MCF 10A (cell line): ENCODE data around the gene NOP53. TPM values are rescaled to one million over a fixed set of nuclear protein-coding genes. Genes with fewer than 3 reads are reported as not detected.

Experiments used
- BruUV-seq: library from RNA; stranded (reverse); fragments of 400-500 nt; replicated peaks from 2 replicates; lab custom pipeline; 2021; lab: Mats Ljungman, UMichigan
- CTCF ChIA-PET: fragments of 300-600 bp; sonication (Branson Sonifier 250); formaldehyde crosslinking; extraction: SDS; loops from one replicate; lab custom pipeline; 2021; ENCODE audit warnings: antibody characterized with exemption, inconsistent platforms; lab: Yijun Ruan, JAX
- POLR2A ChIA-PET: fragments of 300-600, 350-650 bp; sonication (Branson Sonifier 250); formaldehyde crosslinking; extraction: SDS; loops from one replicate; lab custom pipeline; 2020; ENCODE audit warnings: antibody characterized with exemption, inconsistent platforms; lab: Yijun Ruan, JAX
- DNase-seq: peaks from one replicate; pipeline ENCODE4 v3.0.0-alpha.2; 2018; ENCODE audit not compliant: unreplicated experiment
- H3K27ac Mint-ChIP-seq: one replicate; pipeline ENCODE4 v1.8.0; 2022; ENCODE audit warnings: mild to moderate bottlenecking, low read depth, mixed read lengths; ENCODE audit not compliant: unreplicated experiment
- H3K27me3 Mint-ChIP-seq: one replicate; pipeline ENCODE4 v1.8.0; 2022; ENCODE audit warnings: mixed read lengths; ENCODE audit not compliant: insufficient read depth, unreplicated experiment
- H3K36me3 Mint-ChIP-seq: one replicate; pipeline ENCODE4 v1.8.0; 2022; ENCODE audit warnings: mild to moderate bottlenecking, moderate library complexity, mixed read lengths; ENCODE audit not compliant: insufficient read depth, unreplicated experiment
- H3K4me1 Mint-ChIP-seq: one replicate; pipeline ENCODE4 v1.8.0; 2022; ENCODE audit warnings: mixed read lengths; ENCODE audit not compliant: insufficient read depth, unreplicated experiment
- H3K4me3 Mint-ChIP-seq: one replicate; pipeline ENCODE4 v1.8.0; 2022; ENCODE audit warnings: mild to moderate bottlenecking, moderate library complexity, mixed read lengths; ENCODE audit not compliant: unreplicated experiment
- H3K9me3 Mint-ChIP-seq: one replicate; pipeline ENCODE4 v1.8.0; 2022; ENCODE audit warnings: mixed read lengths; ENCODE audit not compliant: unreplicated experiment
- intact Hi-C: fragments of 100-400 bp; cut with micrococcal nuclease; formaldehyde crosslinking; loops from 2 replicates; pipeline ENCODE4 v1.14.1; 2022
- total RNA-seq: library from RNA; stranded (reverse); gene quantifications from 2 replicates; pipeline ENCODE4 v1.2.3, GENCODE V29; 2022
- TF ChIP-seq, protein P1 (sequence below): fragments of 200-600 bp; IDR thresholded peaks from one replicate; pipeline ENCODE4 v1.8.0; 2022; ENCODE audit warnings: antibody characterized with exemption, mild to moderate bottlenecking; ENCODE audit not compliant: unreplicated experiment

NOP53 gene
- total RNA-seq, 1 experiment from 2014 or later = 211 TPM

DNA sequence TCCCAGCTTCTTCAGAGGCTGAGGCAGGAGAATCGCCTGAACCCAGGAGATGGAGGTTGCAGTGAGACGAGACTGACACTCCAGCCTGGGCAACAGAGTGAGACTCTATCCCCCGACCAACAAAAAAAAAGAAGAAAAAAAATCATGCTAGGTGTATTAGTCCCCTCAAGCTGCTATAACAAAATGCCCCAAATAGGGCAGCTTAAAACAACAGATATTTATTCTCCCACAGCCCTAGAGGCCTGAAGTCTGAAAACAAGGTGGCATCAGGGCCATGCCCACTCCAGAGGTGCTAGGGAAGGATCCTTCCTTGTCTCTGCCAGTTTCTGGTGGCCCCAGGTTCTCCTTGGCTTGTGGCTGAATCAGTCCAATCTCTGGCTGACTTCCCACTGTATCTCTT, 40.7 kb upstream of the NOP53 start:
- no peak overlapping the region for H3K27ac Mint-ChIP-seq
- CTCF ChIA-PET = interaction anchor here (0.7 to 6.5 kb wide), 4 partner anchors 36 to 268 kb away, joined by 3 to 127 read pairs (median 5); no protein-coding TSS in a partner anchor
- no peak for DNase-seq

GRCh38 chr19:47707135-47707925, 38.0 kb upstream of the NOP53 start:
- TF ChIP-seq, protein P1, sequence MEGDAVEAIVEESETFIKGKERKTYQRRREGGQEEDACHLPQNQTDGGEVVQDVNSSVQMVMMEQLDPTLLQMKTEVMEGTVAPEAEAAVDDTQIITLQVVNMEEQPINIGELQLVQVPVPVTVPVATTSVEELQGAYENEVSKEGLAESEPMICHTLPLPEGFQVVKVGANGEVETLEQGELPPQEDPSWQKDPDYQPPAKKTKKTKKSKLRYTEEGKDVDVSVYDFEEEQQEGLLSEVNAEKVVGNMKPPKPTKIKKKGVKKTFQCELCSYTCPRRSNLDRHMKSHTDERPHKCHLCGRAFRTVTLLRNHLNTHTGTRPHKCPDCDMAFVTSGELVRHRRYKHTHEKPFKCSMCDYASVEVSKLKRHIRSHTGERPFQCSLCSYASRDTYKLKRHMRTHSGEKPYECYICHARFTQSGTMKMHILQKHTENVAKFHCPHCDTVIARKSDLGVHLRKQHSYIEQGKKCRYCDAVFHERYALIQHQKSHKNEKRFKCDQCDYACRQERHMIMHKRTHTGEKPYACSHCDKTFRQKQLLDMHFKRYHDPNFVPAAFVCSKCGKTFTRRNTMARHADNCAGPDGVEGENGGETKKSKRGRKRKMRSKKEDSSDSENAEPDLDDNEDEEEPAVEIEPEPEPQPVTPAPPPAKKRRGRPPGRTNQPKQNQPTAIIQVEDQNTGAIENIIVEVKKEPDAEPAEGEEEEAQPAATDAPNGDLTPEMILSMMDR = peak; percentile 77
- Mint-ChIP-seq H3K4me1 (no peaks in the 10 kb centered on the region), H3K27me3 (no peaks in the 10 kb centered on the region), H3K27ac (no peak overlapping the region), H3K4me3 (no peak overlapping the region), H3K36me3 (peaks cover 21% of the 10 kb centered on the region), H3K9me3 (no peaks in the 10 kb centered on the region)
- BruUV-seq = no TSS peak
- POLR2A ChIA-PET = interaction anchor here (0.6 to 13.6 kb wide), 8 partner anchors 38 to 279 kb away, joined by 3 to 259 read pairs (median 4); partner anchors contain the start of genes KPTN and NOP53
- intact Hi-C loops = no loop called here
- CTCF ChIA-PET = interaction anchor here (0.5 to 6.5 kb wide), 46 partner anchors 9 to 756 kb away, joined by 3 to 127 read pairs (median 4); partner anchors contain the start of genes KPTN, NAPA and NOP53
- peak; percentile 88 for DNase-seq

More for the DNA sequence above, 40.7 kb upstream of the NOP53 start:
- no peaks in the 10 kb centered on the region for H3K9me3 Mint-ChIP-seq
- POLR2A ChIA-PET = no interaction called here
- intact Hi-C loops = no loop called here
- TF ChIP-seq, protein P1 = no peak
- H3K4me1 Mint-ChIP-seq = no peaks in the 10 kb centered on the region
- peaks cover 42% of the 10 kb centered on the region for H3K36me3 Mint-ChIP-seq
- no peak overlapping the region for H3K4me3 Mint-ChIP-seq
- H3K27me3 Mint-ChIP-seq = no peaks in the 10 kb centered on the region
- no TSS peak for BruUV-seq

GRCh38 chr19:47711652-47712242, 33.6 kb upstream of the NOP53 start:
- no TSS peak for BruUV-seq
- intact Hi-C loops = loop anchor here (2.0 to 5.0 kb wide), 2 partner anchors 77 to 151 kb away; no protein-coding TSS in a partner anchor
- Mint-ChIP-seq H3K36me3 (peaks cover 28% of the 10 kb centered on the region), H3K27ac (no peak overlapping the region), H3K4me1 (peaks cover 14% of the 10 kb centered on the region), H3K9me3 (no peaks in the 10 kb centered on the region), H3K27me3 (no peaks in the 10 kb centered on the region), H3K4me3 (peak overlapping the region; percentile 8)
- TF ChIP-seq, protein P1 = no peak
- DNase-seq = no peak
- POLR2A ChIA-PET = interaction anchor here (0.7 to 13.6 kb wide), 6 partner anchors 14 to 275 kb away, joined by 3 to 259 read pairs (median 4); partner anchors contain the start of gene NOP53
- CTCF ChIA-PET = interaction anchor here (0.6 to 5.2 kb wide), 13 partner anchors 12 to 404 kb away, joined by 3 to 78 read pairs (median 5); partner anchors contain the start of gene NOP53
